ENCODE results near the gene POU5F2.

The POU5F2 gene, protein sequence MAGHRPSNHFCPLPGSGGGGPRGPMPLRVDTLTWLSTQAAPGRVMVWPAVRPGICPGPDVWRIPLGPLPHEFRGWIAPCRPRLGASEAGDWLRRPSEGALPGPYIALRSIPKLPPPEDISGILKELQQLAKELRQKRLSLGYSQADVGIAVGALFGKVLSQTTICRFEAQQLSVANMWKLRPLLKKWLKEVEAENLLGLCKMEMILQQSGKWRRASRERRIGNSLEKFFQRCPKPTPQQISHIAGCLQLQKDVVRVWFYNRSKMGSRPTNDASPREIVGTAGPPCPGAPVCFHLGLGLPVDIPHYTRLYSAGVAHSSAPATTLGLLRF

DNA sequence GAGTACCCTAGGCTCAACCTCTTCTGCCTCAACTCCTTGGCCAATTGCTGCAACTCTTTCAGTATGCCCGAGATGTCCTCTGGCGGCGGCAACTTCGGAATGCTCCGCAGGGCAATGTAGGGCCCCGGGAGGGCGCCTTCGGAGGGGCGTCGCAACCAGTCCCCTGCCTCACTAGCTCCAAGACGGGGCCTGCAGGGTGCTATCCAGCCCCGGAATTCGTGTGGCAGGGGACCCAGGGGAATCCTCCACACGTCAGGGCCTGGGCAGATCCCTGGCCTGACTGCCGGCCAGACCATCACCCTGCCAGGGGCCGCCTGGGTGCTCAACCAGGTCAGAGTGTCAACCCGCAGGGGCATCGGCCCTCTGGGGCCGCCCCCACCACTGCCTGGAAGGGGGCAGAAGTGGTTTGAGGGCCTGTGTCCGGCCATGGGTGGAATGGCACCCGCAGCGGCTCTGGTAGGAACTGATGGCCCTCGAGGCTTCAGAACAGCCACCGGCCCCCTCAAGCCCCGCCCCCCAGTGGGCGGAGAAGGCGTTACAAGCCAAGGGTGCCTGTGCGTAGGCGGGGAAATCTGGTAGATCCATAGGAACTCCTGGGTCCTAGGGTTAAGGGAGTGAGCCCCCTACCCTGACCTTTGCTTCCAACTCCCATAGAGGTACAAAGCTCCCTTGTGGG is at the start of gene POU5F2:
TSS of gene POU5F2 (minus strand) at position 465 of the 676 bp plus-strand sequence. CDS start at position 428, 37 bp downstream.
- DNase-seq, result no peak

DNA sequence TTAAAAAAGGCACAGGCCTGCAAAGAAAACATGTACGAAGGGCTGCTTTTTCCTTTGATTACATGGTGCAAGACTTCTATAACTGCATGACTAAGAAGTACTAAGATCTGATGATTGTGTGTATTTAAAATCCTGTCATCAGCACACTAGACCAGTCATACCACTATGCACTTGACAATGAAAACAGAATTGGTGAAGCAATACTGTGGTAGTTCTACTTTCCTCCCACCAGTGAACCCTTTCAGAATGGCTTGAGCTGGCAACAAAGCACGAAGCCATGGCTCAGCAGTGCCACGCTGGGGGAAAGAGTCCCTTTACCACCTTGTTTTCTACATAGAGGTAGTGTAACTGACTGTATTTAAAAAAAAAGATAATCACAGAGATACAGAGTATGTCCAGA is 49.0 kb upstream of the POU5F2 start:
- DNase-seq, result no peak

DNA sequence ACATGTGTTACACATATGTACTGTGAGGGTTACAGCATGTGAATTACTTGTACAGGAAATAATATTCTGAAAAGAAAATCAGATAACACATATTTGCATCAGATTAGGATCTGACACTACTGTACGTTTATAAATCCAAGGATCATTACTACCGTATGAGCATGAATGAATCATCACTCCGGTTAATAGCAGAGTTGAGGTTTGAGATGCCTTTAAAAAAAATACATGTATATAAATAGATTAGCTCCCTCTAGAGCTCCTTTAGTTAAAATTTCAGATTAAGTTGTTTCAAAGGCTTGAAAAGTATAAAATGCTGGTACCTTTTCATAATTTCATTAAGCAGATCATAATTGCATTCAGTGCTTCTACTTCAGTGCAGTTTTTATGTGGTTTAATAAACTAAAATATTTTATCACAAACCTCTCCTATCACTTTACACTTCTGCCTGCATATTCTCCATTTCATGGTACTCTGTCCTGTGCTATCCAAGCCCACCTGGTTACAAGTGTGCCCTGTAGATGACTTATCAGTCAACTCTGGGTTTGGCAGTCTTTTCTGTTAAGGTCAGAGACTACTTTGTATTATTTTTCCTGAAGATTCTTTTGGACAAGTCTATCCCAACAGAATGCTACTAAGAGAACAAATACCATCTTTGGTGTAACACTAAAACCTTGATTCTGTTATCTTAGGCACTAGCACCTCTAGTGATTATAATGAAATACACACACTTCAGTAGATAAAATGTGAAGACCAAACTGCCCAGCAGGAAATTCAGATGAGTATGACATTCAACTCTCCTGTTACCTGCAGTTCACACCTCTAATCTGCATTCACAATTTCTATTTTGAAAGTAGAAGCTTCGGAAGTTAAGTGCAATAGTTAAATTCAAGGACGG is 48.0 kb upstream of the POU5F2 start:
- DNase-seq, result no peak

DNA sequence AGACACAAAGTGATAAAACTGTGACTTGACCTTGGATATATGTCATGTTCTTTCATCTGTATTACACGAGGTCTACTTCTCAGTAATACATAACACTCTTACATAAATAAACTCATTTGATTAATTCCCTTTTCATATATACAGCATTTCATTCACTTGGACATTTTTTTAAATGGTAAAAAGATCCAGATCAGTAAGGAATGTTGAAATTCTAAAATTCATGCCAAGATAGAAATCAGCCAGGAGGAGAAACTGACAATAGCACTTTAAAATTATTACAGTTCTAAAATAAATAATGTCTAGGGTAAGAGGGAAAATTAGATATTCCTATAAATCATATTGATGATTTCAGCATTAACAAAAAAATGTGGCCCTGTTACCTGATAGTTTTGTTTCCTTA is 46.2 kb upstream of the POU5F2 start:
- no peak for DNase-seq

DNA sequence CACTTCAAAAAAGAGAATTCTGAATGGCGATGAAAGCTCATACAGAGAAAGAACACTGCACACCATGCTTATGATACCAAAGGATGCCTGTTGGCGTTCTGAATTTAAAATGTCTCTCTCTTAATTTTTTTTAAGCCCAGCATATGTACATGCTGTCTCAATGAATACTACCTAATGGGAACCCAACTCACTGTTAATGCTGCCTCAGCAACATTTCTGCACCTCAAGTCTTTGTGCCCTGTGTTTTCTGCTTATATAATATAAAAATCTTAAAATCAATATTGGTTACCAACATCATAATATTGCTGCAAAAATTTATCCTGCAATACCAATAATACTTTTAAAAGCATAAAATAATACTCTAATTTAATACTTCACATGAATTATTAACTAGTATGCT is 44.1 kb upstream of the POU5F2 start:
- no peak for DNase-seq

DNA sequence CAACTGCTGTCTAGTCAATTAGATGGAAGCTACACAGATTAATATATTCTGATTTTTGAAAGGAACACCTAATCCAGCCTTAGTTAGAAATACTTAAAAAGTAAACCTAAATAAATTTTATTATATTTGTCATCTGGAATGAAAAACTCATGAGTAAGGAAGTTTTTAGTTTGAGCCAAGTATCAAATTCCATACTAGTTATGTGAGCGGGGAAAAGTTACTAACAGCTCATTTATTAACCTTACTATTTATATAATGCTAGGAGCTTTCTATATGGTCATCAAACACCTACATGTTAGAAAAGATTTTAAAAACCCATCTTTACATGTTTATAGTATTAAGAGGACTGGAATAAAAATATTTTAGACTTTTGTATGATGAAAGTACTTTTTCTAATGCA is 41.6 kb upstream of the POU5F2 start:
- DNase-seq, result no peak

DNA sequence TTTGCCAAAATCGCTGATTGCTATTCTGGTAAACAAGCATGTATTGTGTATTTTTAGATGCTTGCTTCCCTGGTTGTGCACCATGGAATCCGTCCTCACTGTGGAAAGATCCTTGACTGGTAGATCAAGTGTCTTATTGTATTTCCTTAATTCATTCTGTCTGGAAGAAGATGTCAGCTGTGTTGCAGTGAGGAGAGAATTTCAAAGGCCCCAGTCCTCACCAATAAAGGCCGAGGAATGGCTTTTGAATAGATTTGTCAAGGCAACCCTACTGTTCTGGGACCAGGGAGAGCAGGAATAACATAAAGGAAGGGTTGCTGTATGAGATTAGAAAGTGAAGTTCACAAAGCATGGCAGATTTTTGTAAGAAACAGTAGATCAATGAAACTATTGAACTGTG is 36.2 kb upstream of the POU5F2 start:
- no peak for DNase-seq

DNA sequence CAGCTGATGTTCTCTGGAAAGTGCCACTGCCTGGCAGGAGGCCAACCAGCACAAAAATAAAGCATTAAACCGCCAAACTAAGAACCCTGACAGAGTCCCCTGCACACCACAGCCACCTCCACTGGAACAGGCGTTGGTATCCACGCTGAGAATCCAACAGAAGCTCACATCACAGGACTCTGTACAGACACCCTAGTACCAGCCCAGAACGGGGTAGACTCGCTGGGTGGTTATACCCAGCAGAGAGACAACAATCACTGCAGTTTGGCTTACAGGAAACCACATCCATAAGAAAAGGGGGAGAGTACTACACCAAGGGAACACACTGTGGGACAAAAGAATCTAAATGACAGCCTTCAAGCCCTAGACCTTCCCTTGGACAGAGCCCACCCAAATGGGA is 15.0 kb upstream of the POU5F2 start:
- DNase-seq, result no peak

DNA sequence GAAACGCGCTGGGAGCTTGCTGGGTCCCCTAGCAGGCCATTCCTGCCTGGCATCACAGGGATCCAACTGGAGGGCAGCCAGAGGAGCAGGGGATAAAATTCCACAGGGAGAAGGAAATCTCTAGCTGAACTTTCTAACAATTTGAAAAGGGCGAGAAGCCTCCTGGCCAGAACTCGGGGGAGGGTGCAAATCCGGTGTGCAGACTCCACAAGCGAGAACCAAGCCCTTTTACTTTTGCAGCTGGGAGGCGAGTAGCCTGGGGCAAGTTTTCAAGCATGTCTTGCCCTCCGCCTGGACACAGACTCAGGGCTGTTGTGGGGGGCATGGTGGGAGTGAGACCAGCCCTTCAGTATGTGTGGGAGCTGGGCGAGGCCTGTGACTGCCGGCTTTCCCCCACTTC is 14.3 kb upstream of the POU5F2 start:
- DNase-seq, result no peak

DNA sequence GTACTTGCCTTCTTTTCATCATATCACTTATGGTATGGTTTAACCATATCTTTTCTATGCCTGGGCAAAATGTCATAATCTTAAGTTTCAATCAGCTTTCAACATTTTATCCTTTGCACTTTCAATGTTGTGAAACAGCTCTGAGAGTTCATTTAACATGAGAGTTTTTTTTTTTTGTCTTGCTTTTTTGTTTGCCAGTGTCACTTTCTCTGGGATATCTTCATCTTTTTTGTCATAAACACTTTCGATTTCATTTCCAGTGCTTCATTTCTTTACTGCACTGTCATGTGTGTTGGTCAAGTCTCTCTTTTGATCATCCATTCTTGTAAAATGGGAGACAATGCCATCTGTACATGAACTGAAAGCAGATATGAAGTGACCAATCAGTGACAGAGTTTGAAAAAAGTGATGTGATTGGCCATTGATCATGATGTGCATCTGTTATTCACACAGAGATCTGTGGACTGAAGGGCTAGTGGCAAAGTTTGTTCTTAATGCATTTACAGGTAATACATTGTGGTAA is 7.5 kb upstream of the POU5F2 start:
- no peak for DNase-seq

DNA sequence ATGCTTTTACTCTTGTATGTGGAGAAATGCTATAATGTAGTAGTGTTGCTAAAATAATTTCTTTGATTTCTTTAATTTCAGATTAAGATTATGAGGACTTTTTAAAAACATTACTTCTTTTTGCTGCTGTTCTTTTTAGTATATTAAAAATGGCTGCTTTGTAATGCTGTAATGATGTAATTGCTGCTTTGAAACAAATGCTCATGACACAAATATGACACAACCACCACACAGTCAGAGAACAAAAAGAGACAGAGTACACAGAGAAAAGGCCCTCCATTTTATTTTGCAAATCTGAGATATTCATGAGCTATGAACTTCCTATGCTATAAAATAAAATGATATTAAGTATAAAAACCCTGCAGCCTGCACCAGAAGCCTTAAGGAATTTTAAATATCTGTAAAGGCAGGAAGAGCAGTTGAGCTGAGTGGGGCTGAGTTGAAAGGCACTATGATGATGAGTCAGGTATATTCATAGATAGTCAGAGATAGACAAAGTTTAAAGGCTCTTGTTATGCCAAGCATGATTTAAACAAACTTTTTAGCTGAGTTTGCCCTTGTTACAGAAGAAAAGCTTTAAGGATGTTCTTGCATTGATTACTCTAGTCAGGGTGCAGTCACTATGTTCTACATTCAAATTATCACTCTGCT is 5.1 kb upstream of the POU5F2 start:
- DNase-seq, result no peak

DNA sequence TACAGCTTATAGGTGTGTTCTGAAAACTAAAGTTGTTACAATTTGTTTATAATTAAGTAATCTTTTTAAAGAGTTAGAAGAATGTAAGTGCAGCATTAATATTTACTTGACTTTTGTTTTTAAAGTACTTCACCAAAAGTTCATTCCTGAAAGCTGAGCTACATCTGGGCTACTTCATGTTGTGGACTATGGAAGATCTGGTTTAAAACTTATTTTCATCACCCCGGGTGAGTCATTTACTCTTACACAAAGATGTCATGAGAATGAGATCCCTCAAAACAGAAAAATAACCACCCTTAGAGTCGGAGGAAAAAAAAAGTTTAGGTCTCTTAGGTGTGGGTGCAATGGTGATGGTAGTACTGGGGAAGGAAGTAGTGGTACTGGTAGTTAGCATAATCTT is 5.1 kb downstream of the POU5F2 start:
- DNase-seq, result no peak

DNA sequence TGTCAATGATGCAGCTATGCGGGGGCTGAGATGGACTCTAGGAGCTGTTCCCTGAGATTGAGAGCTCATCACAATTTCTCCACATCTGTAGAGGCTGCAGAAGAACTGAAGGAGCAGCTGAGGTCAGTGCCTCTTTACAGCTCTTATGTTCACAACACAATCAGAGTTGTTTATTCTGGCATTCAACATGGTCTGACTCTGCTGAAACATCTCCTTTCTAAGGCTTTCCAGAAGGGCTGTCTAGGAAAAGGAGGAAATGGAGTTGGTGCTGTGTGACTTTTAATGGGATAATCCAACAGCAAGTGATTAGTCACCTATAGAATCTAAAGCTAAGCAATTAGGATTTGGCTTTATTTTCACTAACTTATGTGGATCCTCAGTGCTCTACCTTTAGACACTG is 6.0 kb downstream of the POU5F2 start:
- DNase-seq, result no peak

DNA sequence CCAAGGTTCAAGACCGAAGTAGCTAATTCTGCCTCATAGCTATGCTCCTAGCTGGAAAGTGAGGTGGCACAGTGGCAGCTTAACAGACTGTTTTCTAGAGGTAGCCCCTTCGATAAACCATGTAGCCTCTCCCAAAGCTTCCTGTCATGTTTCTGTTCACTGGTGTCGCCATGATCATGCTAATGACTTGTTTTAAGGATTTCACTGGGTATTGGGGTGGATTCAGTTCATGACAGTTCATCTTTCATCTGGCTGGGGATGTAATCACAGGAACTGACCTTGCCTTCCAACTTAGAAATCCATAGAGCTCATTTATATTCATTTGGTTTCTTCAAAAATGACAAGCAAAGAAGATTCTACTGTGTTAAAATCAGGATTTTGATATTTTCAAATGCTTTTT is 9.4 kb downstream of the POU5F2 start:
- DNase-seq, result no peak

DNA sequence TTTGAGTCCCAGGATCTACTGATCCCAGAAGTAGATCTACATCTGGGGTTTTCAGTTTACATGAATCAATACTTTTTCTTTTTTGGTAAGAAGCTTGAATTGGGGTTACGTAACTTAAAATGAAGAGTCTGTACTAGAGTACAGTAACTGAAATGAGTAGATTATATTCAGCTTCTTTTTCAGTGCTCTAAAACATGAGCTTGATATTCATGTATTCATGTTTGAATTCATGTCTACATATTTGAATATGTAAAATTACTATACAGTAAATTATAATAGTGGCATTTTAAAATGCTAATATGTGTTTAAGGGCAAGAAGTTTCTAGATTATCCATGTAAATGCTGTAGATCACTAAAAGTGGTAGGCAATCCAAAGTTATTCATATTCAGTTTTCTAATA is 14.8 kb downstream of the POU5F2 start:
- no peak for DNase-seq

DNA sequence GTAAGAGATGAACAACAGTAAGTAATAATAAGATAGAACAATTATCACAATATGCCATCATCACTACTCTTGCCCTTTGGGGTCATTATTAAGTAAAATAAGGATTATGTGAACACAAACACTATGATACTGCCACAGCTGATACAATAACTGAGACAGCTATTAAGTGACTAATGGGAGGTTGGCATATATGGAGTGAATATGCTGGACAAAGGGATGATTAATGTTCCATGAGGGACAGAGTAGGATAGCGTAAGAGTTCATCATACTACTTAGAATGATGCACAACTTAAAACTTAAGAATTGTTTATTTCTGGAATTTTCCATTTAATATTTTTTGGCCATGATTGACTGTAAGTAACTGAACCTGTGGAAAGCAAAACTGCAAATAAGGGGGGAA is 16.6 kb downstream of the POU5F2 start:
- DNase-seq, result no peak

DNA sequence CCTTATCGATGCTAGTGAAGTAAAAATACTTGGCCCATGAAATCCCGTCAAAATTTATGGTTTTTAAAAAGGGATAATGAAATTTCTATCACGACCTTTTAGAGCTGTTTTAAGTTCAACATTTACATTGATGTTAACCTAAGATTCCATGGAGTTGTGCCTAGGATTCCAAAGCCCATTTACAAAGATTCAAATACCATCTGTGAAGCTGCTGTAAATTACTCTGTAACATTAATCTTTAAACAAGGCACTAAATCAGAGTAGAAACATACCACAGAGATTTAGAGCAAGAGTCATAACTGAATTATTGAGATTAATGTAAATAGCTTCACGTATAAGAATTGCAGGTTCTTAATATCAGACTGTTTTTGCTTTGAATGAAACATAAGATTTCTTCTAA is 17.7 kb downstream of the POU5F2 start:
- DNase-seq, result no peak

DNA sequence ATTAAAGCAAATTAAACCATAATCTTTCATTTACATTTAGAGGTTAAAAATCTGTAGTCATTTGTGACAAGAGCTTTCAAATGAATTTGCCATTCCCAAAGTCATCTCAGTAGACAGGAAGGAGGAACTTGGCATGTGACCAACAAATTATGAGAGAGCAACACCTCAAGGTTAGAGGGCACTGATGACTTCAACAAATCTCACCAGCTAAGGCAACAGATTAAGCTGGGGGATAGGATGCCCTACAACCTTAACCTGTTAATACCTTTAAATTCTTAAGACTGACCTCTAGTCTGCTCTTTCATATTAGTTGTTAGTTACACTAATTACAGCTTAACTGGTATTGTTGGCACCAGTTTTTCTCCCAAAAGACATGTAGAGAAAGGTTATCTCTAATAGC is 18.4 kb downstream of the POU5F2 start:
- no peak for DNase-seq

DNA sequence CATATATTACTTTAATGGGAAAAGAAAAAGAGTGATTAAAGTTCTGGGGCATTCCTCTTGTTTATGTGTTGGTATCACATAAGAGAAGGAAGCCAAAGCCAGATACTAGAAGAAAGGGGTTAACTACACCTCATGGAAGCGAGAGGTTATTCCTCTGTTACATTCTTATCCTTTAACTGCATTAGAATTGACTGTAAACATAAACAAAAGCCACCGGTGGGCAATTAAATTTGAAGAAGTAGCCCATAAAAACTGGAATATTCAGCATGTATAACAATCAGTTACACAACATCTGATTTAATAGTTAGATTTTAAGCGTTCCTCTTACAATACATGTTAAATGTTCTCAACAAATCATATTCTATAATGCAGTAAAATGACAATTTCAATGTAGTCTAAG is 18.8 kb downstream of the POU5F2 start:
- no peak for DNase-seq

DNA sequence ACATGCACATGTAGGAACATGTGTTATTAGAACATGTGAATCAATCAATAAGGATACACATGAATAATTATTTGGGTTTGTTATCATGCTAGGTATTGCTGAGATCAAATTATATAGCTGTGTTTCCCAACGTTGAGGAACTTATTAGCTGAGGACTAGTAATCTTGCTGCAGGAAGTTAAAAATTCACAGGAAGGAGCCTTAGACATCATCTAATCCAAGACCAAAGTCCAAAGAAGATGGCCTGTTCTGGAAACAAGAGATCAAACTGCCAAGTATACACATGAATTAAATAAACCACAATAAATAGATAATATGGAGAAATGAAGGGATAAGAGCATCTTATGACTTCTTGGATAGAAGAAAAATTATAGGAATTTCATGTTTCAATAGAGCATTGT is 19.9 kb downstream of the POU5F2 start:
- no peak for DNase-seq

DNA sequence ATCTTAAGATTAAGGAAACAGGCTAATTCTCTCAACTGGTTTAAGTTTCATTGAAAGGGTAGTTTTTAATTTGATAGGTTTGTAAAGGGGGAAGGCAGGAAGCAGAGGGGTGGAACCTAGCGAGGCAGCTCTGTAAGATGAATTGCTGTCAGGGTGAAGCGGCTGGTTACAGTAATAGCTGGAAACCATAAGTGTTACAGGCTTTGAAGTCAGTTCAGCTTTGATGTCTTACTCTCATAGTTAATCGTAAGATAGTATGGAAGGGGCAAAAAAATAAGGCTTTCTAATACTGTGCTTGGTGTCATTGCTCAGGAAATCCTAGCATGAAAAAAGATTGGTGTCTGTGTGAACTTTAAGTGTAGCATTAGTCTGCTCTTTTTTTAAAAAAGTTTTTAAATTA is 20.3 kb downstream of the POU5F2 start:
- DNase-seq, result no peak

DNA sequence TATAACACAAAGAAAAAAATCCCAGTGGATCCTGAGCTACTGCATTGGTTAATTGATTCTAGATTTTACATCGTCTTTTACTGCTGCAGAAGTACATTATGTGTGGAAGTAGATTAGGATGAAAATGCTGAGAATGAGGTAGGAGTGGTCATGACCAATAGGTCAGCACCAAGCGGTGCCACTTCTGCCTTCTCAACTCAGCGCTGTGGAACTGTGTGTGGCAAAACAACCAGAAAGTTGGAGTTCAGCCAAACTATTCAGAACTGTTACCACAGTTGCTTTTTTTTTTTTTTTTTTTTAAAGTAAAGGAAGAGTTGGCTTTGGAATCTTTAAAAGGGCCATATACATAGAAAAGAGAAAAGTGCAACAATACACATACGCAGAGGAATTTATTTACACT is 24.2 kb downstream of the POU5F2 start:
- no peak for DNase-seq

DNA sequence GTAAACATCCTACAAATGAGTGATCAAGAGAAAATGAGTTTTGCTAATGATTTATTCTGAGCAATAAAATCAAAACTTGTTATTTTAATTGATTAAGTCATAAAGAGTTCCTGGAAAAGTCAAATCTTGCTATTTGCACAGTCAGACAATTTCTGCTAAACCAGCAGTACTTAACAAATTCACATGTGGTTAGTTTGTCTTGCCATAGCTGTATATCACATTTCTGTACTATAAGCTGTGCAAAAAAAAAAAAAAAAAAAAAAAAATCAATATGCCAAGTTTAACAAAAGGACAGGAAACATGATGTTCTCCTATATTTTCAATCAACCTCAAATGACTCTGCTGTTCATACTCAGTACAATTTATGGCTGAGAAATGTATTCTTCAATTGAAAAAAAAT is 24.9 kb downstream of the POU5F2 start:
- DNase-seq, result no peak

Data from activated T-cell treated with anti-CD3 and anti-CD28 coated beads for 4 hours (primary cell).